GM19324 (cell line): ENCODE results near the gene SHANK3.

ENCODE experiments used
- ATAC-seq: cut with Tn5 transposase; IDR thresholded peaks from one replicate; pipeline ENCODE4 v1.9.1; 2021; ENCODE audit warnings: mild to moderate bottlenecking, moderate library complexity; ENCODE audit not compliant: unreplicated experiment, low FRiP score

SHANK3 gene

GRCh38 chr22:50710886-50711285 is 38.3 kb downstream of the SHANK3 start:
- no peak for ATAC-seq

GRCh38 chr22:50711446-50712340 is 39.1 kb downstream of the SHANK3 start:
- ATAC-seq = no peak

- no peak for ATAC-seq
Measured at GRCh38 chr22:50712341-50713007, 39.9 kb downstream of the SHANK3 start.

GRCh38 chr22:50713008-50713385 is 40.4 kb downstream of the SHANK3 start:
- ATAC-seq = no peak

- no peak for ATAC-seq
Measured at GRCh38 chr22:50713571-50714056, 41.0 kb downstream of the SHANK3 start.

GRCh38 chr22:50714150-50714549 is 41.5 kb downstream of the SHANK3 start:
- ATAC-seq = no peak

- no peak for ATAC-seq
Measured at GRCh38 chr22:50714631-50715179, 42.1 kb downstream of the SHANK3 start.

- no peak for ATAC-seq
Measured at GRCh38 chr22:50715250-50715649, 42.6 kb downstream of the SHANK3 start.

GRCh38 chr22:50715776-50716175 is 43.2 kb downstream of the SHANK3 start:
- ATAC-seq = no peak

GRCh38 chr22:50716290-50717024 is 43.8 kb downstream of the SHANK3 start:
- ATAC-seq = no peak

- ATAC-seq = no peak
Measured at GRCh38 chr22:50717709-50718351, 45.2 kb downstream of the SHANK3 start.

- no peak for ATAC-seq
Measured at GRCh38 chr22:50718352-50718709, 45.7 kb downstream of the SHANK3 start.

- ATAC-seq = no peak
Measured at GRCh38 chr22:50719814-50720300, 47.2 kb downstream of the SHANK3 start.

GRCh38 chr22:50720301-50721256 is 48.0 kb downstream of the SHANK3 start:
- ATAC-seq = no peak

- ATAC-seq = no peak
Measured at GRCh38 chr22:50721257-50721844, 48.7 kb downstream of the SHANK3 start.

- ATAC-seq = no peak
Measured at GRCh38 chr22:50722048-50722701, 49.6 kb downstream of the SHANK3 start.
